OCI-LY1 (cell line): ENCODE results near the gene PCBP4.

ENCODE experiments used
- EZH2 ChIP-seq: fragments of 200-600 bp; sonication (generic), shearing (Covaris generic); IDR thresholded peaks from 2 replicates; pipeline ENCODE4 v1.8.0; 2017; ENCODE audit warnings: borderline replicate concordance, mixed run types, mild to moderate bottlenecking, antibody characterized with exemption, low read length, moderate library complexity, mixed read lengths
- TF ChIP-seq, protein P1 (sequence below): fragments of 200-600 bp; sonication (generic), shearing (Covaris generic); IDR thresholded peaks from 2 replicates; pipeline ENCODE4 v1.5.1; 2017; ENCODE audit warnings: mild to moderate bottlenecking, antibody characterized with exemption, low read length, moderate library complexity, mixed read lengths

DNA sequence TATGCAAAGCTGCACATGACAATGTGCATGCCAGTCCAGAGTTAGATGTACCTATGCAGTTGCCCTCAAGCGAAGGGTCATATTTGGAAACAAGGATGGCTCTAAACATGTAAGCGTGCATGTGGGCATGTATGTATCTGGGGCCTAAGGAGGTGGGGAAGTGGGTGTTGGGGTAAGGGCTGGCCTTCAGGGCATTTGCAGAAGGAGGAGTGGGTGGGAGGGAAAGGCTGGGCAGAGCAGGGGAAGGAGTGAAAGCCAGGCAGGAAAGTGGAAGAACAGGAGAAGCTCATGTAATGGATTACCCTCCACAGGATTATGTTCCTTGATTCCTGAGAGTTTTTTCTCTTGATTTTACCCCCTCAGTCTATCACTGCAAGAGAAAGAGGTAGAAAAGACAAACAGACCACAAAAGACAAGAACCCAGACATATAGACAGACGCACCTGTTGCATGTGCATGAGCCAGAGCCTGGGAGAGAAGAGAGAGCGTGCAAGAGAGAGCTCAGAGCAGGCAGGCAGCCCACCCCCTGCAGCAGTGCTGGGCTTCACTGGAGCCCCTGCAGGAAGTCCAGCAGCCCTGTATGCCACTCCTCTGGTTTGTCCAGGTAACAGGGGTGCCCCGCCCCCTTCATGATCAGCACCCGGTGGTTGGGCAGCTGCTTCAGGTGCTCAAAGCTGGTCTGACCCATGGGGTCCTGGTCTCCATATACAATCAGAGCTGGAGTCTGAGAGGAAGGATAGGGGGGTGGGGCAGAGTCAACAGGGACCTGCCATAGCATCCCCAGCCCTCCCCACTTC is 1.8 kb upstream of the PCBP4 start:
- TF ChIP-seq, protein P1, sequence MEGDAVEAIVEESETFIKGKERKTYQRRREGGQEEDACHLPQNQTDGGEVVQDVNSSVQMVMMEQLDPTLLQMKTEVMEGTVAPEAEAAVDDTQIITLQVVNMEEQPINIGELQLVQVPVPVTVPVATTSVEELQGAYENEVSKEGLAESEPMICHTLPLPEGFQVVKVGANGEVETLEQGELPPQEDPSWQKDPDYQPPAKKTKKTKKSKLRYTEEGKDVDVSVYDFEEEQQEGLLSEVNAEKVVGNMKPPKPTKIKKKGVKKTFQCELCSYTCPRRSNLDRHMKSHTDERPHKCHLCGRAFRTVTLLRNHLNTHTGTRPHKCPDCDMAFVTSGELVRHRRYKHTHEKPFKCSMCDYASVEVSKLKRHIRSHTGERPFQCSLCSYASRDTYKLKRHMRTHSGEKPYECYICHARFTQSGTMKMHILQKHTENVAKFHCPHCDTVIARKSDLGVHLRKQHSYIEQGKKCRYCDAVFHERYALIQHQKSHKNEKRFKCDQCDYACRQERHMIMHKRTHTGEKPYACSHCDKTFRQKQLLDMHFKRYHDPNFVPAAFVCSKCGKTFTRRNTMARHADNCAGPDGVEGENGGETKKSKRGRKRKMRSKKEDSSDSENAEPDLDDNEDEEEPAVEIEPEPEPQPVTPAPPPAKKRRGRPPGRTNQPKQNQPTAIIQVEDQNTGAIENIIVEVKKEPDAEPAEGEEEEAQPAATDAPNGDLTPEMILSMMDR: no peak
- no peak for TF ChIP-seq EZH2
